D721Med (cell line): ENCODE results near the gene ZNF785.

Source experiments
- DNase-seq: peaks from one replicate; pipeline ENCODE4 v3.0.0; 2011; ENCODE audit warnings: low spot score; ENCODE audit not compliant: insufficient read length
- FAIRE-seq: peaks from 2 replicates; lab custom pipeline; 2011; peaks lifted over from hg19 to GRCh38; lab: Jason Lieb, UNC
- TF ChIP-seq, protein P1 (sequence below): IDR thresholded peaks from 2 replicates; pipeline ENCODE4 v1.5.1; 2012; ENCODE audit warnings: mild to moderate bottlenecking, control low read depth; ENCODE audit not compliant: insufficient read depth; ENCODE audit errors: missing control alignments

Gene ZNF785

DNA sequence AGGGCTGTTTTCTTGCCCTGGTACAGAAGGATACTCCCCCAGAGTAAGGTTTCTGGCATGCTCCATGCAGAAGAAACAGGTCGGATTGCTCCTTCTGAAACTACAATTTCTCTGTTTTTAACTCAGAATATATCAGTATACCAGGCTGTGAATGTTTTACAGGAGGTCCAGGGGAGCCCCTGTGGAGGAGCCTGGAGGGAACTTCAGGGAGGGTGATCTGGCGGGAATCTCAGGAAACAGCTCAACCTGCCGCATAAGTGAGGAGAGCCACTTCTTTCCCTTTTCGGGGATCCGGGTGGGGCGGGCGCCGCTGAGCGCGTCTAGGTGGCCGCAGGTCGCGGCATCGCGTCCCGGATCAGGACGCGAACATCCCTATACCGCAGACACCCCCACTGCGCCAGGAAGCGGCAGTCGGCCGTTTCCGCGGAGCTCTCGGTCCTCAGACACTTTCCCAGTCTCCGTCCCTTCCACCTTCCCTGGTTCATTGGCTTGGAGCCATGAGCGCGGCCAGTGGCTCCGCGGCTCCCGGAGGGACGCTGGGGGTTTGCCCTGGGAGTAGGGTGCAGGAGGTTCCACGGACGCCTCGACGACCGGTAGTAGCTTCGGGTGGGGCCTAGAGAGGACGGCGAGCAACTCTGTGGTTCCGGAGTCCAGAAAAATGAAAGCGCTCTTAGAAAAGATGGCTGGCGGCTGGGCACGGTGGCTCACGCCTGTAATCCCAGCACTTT lies 24.2 kb downstream of the ZNF785 start:
- no peak for DNase-seq
- FAIRE-seq: no peak
- TF ChIP-seq, protein P1, sequence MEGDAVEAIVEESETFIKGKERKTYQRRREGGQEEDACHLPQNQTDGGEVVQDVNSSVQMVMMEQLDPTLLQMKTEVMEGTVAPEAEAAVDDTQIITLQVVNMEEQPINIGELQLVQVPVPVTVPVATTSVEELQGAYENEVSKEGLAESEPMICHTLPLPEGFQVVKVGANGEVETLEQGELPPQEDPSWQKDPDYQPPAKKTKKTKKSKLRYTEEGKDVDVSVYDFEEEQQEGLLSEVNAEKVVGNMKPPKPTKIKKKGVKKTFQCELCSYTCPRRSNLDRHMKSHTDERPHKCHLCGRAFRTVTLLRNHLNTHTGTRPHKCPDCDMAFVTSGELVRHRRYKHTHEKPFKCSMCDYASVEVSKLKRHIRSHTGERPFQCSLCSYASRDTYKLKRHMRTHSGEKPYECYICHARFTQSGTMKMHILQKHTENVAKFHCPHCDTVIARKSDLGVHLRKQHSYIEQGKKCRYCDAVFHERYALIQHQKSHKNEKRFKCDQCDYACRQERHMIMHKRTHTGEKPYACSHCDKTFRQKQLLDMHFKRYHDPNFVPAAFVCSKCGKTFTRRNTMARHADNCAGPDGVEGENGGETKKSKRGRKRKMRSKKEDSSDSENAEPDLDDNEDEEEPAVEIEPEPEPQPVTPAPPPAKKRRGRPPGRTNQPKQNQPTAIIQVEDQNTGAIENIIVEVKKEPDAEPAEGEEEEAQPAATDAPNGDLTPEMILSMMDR: no peak

DNA sequence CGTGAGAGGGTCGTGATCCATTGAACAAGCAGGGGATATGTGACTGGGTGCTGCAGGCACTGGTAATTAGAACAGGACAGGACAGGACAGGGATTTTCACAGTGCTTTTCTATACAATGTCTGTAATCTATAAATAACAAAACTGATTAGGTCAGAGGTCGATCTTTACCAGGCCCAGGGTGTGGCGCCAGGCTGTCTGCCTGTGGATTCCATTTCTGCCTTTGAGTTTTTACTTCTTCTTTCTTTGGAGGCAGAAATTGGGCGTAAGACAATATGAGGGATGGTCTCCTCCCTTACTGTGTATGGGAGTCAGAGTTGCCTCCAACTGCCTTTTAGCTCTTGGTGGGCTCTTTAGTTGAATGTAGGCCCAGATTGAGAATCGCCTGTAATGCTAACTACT lies 25.8 kb downstream of the ZNF785 start:
- DNase-seq (no peak), FAIRE-seq (no peak)
- TF ChIP-seq, protein P1: no peak

DNA sequence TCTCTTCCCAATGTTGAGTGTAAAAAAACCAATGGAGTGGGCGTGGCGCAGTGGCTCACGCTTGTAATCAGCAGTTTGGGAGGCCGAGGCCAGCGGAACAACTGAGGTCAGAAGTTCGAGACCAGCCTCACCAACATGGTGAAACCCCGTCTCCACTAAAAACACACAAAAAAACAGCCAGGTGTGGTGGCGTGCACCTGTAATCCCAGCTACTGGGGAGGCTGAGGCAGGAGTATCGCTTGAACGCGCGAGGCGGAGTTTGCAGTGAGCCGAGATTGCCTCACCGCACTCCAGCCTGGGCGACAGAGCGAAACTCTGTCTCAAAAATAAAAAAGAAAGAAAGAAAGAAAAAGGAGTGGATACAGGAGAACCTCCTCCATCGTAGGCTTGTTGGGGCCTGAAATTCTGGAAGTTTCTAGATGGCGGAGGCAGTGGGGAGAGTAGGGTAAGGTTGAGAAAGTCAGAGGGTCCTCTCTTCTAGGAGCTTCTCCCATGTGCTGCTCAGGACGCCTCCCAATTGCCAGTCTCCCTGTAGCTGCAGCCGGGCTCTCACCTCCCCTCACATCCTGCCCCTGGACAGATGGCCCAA lies 26.6 kb downstream of the ZNF785 start:
- FAIRE-seq: no peak
- TF ChIP-seq, protein P1: no peak
- DNase-seq: no peak

DNA sequence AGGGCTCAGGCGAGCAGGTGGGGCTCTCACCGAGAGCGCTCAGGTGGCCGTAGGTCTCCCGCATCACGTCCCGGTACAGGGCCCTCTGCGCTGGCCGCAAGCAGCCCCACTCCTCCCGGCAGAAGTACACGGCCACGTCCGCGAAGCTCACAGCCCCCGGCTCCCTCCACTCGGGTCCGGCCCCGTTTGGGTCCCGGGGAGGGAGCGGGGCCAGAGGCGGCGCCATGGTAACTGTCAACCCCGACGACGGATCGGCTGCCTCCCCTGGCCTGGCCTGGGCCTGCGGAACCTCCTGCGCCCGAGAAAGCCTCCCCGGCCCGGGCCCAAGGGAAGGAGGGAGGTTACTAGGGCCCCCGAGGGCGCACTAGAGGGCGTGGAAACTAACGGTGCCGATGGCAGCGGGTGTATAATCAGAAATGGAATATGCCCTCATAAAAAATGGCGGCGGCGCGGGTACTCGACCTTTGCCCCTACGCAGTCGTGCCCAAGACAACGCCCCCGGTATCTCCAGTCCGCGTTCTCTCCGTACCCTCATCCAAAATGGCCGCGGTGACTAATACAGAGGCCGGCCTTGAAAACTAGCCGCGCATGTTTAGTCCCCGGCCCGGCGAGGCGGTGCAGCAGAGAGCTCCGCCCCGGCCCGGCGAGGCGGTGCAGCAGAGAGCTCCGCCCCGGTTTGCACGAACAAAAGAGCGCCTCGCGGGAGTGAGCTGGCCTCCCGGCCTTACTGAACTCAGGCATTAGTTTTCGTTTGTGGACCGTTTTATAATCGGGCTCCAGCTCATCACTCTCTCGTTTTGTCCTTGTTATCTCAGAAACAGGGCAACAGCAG lies 27.3 kb downstream of the ZNF785 start, which contains the start of gene ZNF764:
ZNF764 (minus strand) TSS at position 418 of the 832 bp plus-strand sequence; CDS start at position 226, 192 bp downstream.
- FAIRE-seq (no peak), DNase-seq (peak; percentile 90)
- TF ChIP-seq, protein P1: no peak

DNA sequence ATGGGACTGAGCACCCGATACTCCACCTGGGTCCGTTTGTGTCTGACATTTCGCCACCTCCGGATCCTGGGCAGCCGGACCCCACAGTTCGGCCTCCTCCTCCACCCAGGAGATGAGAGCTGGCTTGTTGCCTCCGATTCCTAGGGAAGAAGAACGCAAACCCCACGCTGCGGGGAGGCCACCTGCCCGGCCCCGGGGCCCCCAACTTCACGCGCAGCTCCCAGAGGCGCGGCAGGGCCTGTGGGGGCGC lies 27.9 kb downstream of the ZNF785 start:
- DNase-seq (no peak), FAIRE-seq (no peak)
- TF ChIP-seq, protein P1: no peak

DNA sequence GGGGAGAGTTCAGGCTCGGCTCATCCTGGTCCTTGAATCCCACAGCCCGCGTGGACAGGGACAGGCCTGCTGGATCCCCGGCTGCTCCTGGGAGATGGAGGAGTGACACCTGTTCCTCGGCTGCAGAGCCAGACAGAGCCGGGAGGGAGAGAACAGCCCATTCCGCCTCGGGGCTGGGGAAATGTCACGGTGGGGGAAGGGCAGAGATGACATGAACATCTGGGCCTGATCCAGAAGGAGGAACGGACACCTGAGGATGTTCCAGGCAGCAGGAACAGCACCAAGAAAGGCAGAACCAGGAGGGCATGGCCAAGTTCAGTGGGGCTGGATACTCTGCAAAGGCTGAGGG lies 29.4 kb downstream of the ZNF785 start:
- FAIRE-seq: no peak
- TF ChIP-seq, protein P1: no peak
- DNase-seq: no peak
